HUDEP-2 (cell line): ENCODE measurements around the gene HTR3A.
"Not testable (repeated sequence)": the region's sequence is repeated elsewhere in the genome, so short reads cannot be mapped to it uniquely, and the experiment has no call there.

ENCODE experiments used
- DNase-seq, 76 experiments: peaks; one replicate each; lab custom pipeline; 2025; ENCODE audit not compliant: unreplicated experiment in 76 of 76; lab: John Stamatoyannopoulos, UW

The HTR3A gene

GRCh38 chr11:113974741-113975470, at the start of gene HTR3A:
HTR3A (plus strand) TSS chr11:113975108; CDS start chr11:113975326, 218 bp downstream.
- no peak for DNase-seq

DNA sequence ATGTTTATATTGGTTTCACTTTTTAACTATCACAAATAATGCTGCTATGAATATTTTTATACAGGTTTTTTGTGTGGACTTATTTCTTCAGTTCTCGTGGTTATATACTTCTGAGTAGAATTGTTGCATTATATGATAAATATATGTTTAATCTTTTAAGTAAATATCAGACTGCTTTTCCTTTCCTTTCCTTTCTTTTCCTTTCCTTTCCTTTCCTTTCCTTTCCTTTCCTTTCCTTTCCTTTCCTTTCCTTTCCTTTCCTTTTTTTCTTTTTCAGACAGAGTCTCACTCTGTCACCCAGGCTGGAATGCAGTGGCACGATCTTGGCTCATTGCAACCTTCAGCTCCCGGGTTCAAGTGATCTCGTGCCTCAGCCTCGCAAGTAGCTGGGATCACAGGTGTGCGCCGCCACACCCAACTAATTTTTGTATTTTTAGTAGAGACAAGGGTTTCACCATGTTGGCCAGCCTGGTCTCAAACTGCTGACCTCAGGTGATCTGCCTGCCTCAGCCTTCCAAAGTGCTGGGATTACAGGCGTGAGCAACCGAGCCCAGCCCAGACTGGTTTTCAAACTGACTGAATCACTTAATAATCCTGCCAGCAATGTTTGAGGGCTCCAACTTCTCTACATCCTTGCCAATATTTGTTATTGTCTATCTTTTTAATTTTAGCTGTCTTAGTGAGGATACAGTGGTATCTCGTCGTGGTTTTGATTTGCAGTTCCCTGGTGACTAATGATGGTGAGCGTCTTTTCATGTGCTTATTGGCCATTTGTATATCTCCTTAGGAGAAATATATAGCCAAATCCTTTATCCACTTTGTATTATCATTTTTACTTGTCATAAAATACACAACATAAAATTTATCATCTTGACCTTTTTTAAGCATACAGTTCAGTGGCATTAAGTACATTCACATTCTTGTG, 48.4 kb upstream of the HTR3A start:
- no peak for DNase-seq

- DNase-seq, result no peak
These were observed 46.6 kb upstream of the HTR3A start for GRCh38 chr11:113928311-113928710.

DNA sequence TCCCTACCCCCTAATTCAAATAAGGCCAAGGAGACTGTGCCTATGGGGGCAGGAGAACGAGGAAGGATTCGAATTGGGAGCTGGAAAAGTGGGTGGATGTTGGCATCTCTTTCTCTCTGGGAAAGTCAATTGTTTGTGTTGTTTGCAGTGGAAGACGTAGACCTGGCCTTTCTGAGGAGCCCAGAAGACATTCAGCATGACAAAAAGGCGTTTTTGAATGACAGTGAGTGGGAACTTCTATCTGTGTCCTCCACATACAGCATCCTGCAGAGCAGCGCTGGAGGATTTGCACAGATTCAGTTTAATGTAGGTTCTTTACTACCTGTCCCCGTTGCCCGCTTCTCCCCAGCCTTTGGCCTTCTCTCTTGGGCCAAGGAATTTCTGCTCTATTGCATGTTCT, 42.1 kb upstream of the HTR3A start:
- no peak for DNase-seq

GRCh38 chr11:113934193-113934592, 40.7 kb upstream of the HTR3A start:
- not testable (repeated sequence) for DNase-seq

DNA sequence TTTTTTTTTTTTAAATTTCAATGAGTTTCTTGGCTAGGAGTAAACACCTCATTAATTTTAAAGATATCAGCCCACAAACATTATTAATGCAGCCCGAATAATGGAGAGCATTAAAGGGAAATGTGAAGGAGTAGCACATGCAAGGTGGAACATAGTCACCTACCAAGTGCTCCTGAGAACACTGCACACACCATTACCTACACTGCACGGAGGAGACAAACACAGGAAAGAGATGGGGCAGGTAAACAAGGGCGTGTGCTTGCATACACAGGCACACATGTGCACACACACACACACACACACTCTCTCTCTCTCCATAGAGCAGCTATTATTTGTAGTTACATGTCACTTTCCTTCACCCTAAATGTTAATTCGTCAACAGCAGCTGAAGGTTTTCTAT, 40.1 kb upstream of the HTR3A start:
- DNase-seq, result no peak

DNA sequence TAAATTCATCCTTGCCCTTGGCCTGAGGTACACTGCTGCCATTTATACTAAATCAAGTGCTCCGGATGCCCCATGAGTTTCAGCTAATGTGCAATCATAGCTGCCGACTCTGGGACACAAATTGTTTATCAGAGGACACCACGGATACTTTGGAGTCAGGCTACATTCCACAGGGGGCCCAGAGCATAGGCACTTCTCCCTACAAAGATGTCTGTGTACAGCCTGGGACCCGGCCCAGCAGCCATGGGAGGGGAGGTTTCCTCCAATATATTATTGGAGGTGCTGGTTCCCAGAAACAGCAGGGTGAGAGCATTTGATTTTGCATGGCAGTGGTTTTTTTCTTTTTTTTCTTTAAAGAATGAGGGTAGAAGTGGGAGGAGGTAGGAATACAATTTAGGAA, 39.0 kb upstream of the HTR3A start:
- DNase-seq, result no peak

DNA sequence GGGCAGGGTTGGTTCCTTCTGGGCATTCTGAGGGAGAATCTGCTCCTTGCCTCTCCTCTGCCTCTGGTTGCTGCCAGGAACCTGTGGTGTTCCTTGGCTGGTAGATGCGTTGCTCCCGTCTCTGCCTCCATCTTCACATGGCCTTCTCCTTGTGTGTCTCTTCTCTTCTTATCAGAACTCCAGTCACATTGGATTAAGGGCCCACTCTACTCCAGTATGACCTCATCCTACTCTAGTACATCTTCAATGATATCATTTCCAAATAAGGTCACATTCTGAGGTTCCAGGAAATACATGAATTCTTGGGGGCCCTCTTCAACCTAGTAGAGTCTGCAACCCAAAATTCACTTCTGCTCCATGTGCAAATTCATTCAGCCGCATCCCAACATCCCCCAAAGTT, 37.0 kb upstream of the HTR3A start:
- no peak for DNase-seq

GRCh38 chr11:113942256-113942655, 32.7 kb upstream of the HTR3A start:
- no peak for DNase-seq

DNA sequence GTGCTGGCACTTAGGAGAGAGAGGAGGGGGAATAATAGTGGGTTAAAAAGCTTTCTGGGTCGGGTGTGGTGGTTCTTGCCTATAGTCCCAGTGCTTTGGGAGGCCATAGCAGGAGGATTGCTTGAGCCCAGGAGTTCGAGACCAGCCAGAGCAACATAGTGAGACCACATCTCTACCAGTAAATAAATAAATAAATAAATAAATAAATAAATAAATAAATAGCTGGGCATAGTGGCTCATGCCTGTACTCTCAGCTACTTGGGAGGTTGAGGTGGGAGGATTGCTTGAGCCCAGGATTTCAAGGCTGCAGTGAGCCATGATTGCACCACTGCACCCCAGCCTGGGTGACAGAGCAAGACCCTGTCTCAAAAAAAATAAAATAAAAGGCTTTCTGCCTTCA, 28.7 kb upstream of the HTR3A start:
- DNase-seq, result not testable (repeated sequence)

GRCh38 chr11:113947994-113948393, 26.9 kb upstream of the HTR3A start:
- DNase-seq, result no peak

GRCh38 chr11:113949891-113950290, 25.0 kb upstream of the HTR3A start:
- no peak for DNase-seq

DNA sequence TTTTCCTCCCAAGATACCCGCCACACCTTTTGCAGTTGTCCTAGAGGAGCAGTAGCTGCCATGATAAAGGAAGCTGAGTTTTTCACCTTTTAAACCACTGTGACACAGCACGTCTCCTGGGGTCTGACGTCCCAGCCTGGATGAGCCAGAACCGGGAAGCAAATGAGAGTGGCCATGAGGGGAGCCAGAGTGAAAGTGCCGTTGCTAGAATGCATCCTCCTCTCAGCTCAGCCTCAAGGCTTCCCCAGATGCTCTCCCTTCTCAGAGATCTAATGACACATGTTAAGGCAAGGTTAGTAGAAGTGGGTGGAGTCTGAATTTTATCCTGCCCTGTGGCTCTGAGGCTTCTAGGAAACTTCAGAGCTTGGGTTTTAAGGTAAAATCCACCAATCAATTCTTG, 23.4 kb upstream of the HTR3A start:
- DNase-seq, result no peak

DNA sequence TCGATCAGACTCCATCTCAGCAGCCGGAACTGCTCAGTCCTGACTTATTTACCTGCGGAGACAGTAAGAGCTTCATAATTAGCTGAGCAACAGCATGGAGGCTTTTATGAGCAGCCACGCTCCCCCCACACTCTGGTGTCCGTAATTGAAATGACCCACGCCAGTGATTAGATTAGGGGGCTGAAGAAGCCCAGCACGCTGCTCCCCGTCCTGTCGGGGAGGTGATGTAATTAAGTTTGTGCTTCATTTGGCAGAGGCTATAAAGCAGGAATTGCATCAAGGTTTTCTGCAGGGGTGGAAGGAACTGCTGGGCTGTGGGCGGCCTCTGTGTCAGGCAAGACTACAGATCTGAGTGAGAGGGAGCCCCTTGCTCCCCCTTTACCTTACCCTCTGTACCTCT, 22.8 kb upstream of the HTR3A start:
- DNase-seq, result no peak

DNA sequence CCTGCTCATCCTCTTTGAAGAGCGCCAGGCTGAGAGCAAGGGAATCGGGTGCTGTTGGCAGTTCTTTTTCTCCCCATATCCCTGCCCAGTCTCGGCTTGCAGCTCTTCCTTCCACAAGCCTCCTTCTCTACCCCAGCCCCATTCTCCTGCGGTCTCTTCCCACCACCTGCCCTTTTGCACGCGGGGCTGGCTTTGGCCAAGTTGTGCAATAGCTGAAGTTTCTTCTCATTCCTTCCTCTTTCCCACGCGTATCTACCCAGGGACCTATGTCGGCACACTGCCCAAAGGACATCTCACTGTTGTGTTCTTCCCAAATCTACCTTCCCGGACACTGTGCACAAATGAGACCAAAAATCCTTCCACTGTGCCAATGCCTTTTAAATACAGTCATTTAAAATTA, 22.3 kb upstream of the HTR3A start:
- DNase-seq, result no peak

- DNase-seq, result no peak
These were observed 20.7 kb upstream of the HTR3A start for GRCh38 chr11:113954235-113954634.

- DNase-seq, result no peak
These were observed 17.9 kb upstream of the HTR3A start for GRCh38 chr11:113956986-113957385.

GRCh38 chr11:113960702-113961330, 14.1 kb upstream of the HTR3A start:
- peak in 2 of 76 experiments; percentile 2 to 6 for DNase-seq

- no peak for DNase-seq
These were observed 7.5 kb upstream of the HTR3A start for GRCh38 chr11:113967361-113967760.

DNA sequence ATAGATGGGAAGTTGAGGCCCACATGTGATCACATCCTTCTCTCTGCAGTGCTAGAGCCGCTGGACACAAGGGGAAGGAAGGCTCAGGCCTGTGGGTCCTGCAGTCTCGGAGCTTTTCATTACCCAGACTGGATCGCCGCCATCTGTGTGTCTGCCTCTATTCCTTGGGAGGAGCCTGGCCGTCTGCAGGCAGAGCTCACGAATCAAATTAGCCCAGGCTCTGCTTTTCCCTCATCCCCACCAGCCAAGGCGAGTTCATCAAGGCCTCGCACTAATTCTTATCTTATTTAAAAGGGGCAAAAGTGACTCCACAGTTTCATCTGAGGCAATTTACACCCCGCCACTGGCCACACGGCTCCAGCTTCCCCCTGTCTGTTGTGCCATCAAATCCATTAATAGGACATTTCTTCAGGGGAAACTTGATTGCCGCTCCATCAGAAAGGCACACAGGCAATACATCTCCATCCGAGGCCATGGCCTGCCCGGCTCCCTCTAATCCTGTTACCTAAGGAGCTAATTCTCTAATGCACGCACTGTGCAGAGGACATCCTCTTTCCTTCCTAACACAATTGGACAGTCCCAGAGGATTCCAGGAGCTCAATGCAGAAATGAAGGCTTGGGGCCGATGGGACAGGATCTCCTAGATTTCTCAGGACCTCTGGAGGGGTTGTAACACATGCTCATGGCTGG, 3.3 kb upstream of the HTR3A start:
- no peak for DNase-seq

GRCh38 chr11:113977071-113977490, 2.2 kb downstream of the HTR3A start:
- no peak for DNase-seq
